Measurements from ENCODE around the gene GRIK4.

Gene GRIK4

GRCh38 chr11:120894202-120894985, 382.8 kb downstream of the GRIK4 start:
- no peak for DNase-seq

DNA sequence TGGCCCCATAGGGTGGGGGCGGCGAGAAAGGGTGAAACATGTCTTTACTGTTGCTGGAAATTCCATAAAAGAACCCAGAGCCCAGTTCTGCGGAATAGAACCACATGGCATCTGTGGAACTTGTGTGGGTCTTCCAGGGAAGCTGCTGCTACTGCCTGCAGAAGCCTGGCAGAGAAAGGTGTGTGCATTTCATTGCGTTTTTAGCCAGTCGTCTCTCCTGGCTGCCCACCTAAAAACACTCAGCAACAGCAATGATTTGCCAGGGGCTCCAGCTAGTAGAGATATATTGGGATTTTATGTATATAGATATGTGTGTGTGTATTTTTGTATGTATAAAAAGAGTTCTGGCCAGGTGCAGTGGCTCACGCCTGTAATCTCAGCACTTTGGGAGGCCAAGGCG, 385.1 kb downstream of the GRIK4 start:
- DNase-seq = no peak

DNA sequence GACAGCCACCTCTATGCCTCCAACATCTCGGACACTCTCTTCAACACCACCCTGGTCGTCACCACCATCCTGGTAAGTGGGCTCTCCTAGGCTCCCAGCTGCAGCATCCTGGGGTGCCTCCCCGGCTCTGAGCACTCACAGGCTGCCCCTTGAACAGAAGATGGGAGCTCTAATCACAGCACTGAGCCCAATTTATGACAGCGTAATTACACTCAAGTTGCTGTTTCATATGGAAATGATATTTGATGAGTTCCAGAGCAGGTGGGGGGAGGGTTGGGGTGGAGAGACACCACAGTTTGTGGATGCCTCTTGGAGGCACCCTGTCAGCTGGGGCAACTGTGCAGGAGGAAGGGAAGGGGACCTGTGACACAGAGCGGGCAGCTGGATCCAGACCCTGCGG, 387.0 kb downstream of the GRIK4 start:
- no peak for DNase-seq

DNA sequence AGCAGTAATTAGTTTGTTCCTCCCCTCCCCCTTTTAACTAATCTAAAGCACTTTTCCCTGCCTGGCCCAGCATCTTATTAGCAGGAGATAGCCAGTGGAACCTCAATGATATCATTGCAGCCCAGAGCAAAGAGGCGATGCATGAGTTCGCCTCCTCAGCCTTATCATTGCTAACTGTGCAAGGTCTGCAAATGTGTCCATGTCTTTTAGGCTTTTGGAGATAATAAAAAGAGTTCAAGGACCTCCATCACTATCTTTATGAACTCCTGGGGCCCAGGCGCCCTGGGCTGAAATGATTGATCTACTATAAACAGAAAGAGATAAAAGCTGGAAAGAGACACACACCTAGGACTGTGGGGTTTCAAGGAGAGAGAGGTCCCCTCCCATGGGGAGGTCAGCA, 388.2 kb downstream of the GRIK4 start:
- DNase-seq = no peak

DNA sequence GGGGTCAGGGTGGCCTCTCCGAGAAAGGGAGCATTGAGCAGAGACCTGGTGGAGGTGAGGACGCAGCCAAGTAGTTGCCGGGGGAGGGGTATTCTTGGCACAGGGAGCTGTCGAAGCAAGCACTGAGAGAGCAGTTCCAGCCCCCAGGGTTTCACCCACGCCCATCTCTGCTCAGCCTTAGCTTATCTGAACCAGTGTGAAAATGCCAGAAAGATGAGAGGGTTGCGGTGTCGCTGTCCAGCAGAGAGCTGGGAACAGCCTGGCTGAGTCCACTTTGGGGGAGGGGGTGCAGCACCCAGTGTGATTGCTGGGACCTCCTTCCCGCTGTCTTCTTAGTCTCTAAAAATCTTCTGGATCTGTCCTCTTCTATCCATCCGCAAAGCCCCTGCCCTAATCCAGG, 389.1 kb downstream of the GRIK4 start:
- DNase-seq = no peak

DNA sequence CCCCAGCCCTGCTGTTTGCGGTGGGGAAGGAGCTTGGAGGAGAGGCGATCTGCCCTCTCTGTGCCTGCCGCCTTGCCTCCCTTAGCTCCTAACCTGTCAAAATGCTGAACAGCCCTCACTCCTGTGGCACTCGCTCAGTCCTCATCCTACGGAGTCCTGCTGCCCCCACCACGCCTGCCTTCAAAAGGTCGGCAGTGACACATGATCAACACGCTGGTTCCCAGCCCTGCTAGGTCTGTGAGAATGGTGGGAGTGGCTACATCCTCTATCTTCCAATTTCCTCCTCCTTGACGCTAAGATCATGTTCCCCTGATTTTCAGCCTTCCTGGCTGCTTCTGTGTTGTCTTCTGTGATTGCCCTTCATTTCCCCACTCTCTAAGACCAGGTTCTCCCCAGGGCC, 392.1 kb downstream of the GRIK4 start:
- no peak for DNase-seq

- DNase-seq = no peak
These were observed 392.6 kb downstream of the GRIK4 start for GRCh38 chr11:120904116-120904515.

GRCh38 chr11:120906766-120907165, 395.2 kb downstream of the GRIK4 start:
- no peak for DNase-seq

GRCh38 chr11:120907971-120908370, 396.4 kb downstream of the GRIK4 start:
- DNase-seq = no peak

DNA sequence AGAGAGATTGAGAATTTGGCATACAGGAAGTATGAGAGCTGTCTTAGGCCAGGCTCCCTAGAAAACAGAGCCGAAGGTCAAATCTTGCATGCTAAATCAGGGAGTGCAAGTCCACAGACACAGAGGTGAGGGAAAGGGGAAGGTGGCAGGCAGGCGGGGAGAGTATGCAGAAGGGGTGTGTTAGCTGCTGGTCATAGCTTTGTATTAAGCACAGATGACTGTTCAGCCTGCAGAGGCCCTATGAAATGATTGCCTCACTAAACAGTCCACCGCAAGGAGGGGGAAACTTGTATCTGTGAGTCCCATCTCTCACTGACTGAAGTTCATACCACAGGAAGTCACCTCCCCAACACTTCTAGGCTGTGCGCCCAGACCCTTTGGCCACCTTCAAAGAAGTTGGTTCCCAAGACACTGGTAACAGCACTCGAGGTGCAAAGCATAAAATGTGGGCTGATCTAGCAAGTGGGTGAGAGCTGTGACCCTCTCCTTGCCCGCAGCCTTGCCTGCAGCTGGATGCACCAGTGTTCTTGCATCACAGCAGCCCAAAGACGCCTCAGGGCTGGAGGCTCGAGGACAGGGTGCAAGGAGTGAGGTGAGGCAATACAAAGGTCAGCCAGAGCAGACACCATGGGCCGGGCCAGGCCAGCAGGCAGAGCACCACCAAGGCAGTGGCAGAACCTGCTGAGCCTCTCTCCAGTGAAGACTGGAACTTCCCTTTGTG, 397.1 kb downstream of the GRIK4 start:
- no peak for DNase-seq

DNA sequence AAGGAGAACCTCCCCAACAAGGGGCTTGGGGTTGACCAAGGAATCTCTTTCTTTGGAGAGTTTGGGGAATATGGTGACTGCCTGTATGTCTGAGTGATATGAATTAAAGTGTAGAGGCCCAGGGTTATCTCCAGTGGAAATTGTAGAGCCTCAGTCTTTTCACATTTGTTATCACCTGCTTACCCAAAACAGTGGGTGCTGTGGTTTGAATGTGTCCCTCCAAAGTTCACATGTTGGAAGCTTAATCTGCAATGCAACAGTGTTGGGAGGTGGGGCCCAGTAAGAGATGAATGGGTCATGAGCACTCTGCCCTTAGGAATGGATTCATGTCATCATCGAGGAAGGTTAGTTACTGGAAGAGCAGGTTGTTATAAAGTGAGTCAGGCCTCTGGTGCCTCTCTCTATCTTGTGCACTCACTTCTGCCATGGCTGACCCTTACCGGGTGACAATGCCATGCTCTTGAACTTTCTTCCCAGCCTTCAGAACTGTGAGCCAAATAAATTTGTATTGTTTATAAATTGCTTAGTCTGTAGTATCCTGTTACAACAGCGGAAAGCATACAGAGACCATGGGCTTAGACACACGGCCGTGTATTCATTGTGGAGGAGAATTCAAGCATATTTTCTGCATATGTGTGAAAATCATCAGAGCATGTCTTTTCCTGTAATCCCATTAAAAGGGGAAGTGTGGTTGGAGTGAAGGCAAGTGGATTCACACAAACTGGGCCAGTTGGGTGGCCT, 398.3 kb downstream of the GRIK4 start:
- DNase-seq = no peak

DNA sequence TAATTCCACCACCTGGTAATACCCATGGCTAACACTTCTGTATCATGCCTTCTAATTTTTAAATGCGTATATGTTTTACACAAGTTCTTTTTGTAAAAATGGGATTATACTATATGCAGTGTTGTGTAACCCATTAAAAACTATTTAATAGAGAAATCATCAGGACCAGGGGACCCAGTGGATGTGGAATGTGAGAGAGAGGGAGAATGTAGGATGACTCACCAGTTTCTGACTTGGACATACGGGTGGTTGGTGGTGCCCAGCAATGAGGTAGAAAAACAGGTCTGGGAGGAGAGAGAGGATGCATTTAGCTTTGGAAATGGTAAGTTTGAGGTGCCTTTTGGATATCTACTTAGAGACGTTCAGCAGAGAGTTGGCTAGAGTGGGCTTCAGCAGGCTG, 400.4 kb downstream of the GRIK4 start:
- no peak for DNase-seq

DNA sequence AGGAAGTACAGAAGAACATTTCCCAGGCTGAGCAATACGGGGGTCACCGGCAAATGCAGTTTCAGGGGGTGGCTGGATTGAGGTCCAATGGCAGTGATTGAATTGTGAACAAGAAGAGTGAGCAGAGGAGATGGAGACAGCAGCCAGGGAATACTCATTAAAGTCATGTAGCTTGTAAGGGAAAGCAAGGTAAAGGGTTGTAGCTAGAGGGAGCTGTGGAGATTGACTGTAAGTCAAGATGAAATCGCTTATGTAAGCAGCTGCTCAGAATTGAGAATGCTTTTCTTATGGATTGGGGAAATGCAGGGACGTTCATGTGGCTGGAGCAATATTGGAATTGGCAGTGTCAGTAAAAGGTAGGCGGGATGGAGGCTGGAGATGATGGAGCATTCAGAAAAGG, 401.0 kb downstream of the GRIK4 start:
- peak; percentile 30 for DNase-seq

GRCh38 chr11:120912915-120913314, 401.4 kb downstream of the GRIK4 start:
- no peak for DNase-seq

GRCh38 chr11:120914021-120914420, 402.5 kb downstream of the GRIK4 start:
- no peak for DNase-seq

DNA sequence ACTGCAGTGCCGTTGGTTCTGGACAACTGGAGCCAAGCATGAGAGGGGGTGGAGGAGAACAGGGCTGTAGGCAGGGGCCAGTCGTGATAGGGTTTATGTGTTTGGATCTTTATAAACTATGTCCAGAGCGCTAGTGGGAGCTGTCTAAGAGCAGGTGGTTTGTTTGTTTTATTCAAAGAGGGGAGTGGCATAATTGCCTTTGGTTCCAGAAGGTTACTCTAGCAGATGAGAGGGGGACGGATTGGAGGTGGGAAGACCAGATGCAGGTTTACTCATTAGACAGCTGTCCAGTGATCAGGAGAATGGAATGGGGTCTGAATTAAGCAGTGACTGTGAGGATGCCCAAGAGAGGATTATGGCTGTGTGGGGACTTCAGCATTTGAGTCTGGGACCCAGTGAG, 403.1 kb downstream of the GRIK4 start:
- no peak for DNase-seq

DNA sequence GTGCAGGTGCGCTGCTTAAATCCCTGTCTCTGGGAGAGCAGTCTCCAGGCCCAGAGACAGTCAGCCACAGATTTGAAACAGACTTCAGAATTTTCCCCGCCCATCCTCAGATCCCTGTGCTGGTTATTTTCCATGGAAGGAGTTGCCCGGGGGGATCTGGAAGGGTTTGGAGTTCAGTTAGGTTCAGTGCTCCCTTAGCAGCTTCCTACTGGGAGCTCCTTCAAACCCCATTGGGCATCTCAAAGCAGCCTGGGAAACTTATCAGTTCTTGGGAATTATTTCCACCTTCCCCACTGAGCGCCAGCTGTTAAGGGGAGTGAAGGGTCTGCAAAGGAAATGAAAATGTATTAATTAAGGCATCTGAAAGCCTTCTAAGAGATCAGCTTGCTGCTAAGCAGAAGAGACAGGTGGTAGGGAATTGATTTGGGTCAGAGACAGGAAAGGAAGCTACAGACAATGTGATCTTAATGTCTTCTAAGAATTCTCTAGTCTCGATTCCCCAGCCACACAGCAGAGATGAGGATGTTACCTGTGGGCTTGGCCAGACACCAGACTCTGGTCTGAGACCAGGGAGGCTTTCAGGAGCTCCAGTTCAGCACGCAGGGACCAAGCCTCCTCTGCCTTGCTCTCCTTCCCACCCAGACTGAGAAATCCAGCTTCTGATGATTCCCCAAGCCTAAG, 406.2 kb downstream of the GRIK4 start:
- DNase-seq = no peak

DNA sequence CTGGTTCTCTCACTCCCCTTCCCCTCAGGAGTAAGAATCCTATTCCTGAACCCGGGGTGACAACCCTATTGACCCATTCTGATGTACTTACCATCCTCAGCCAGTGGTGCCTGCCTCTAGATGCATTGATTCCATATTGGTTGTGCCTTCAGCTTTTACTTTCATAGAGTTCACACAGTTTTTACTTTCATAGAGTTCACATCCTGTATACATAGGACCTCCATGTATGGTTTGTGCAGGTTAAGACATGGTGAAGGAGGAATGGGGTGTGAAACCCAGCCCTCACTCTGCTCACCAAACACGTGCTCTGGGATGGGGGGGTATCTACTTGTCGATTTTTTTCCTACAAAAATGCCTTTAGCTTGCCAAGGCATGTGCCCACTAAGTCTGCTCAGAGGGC, 406.7 kb downstream of the GRIK4 start:
- DNase-seq = no peak

GRCh38 chr11:120919045-120919444, 407.5 kb downstream of the GRIK4 start:
- DNase-seq = no peak

GRCh38 chr11:120919566-120919965, 408.0 kb downstream of the GRIK4 start:
- no peak for DNase-seq

DNA sequence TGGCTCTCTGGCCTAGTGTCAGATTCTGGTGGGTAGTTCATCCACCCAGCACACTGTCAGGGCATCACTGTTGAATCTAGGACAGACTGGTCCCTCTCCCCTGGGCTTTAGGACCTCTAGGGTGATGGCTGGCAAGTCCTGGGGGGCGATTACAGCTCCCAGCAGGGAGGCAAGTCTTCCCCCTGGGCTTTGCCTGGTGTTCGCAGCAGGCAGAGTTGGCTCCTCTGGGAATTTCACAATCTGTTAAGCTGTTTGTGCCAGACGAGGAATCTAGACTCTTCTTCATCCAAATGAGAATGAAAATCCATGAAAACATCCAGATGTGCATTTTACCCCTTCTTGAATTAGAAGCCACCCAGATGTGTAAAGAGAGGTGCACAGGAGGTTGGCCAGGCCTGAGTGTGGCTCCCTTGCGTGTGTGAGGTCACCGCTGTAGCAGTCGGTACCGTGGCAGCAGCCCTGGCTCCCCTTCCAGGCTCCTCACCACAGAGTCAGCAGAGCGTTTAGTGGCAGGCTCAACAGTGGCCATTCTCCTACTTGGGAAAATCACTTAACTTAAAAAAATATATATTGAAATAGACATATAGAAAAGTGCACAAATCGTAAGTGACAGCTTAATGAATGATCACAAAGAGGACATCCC, 412.4 kb downstream of the GRIK4 start:
- no peak for DNase-seq

DNA sequence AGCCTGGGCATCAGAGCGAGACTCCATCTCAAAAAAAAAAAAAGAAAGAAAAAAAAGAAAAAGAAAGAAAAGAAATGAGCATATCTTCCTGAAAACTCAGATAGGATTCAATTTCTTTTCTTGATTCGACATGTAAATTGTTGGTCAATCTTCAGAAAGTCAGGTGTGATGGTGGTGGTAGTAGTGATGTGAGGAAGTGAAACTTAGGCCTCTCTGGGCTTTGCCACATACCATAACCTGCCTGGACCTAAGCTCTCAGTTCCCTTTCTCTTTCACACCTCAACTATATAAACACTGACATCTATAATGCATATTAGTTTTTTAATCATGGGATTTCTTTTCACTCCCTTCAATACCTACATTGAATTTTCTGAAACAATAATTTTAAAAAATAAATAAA, 414.4 kb downstream of the GRIK4 start:
- no peak for DNase-seq

DNA sequence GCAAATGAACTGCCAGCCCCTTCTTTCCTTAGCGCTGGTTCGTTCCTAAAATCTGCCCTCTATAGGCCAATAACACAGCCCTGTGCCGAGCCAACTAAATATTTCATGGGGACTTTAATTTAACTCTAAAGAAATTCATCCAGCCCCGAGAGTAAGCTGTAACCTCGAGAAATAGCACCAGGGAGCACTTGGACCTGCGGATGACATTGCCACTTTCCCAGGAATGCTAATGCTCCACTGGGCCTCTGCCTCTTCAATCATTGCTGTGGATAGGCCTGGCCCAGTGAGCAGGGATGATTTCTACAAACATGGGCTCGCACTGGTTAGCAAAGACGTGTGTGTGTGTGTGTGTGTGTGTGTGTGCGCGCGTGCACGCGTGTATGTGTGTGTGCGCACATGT, 417.1 kb downstream of the GRIK4 start:
- no peak for DNase-seq
